Epidermal melanocyte (primary cell): ENCODE measurements around the gene ALKBH1.

Experiments
- DNase-seq: peaks from one replicate; pipeline ENCODE4 v3.0.0; 2011; ENCODE audit warnings: low spot score; ENCODE audit not compliant: insufficient read length

The ALKBH1 gene

DNA sequence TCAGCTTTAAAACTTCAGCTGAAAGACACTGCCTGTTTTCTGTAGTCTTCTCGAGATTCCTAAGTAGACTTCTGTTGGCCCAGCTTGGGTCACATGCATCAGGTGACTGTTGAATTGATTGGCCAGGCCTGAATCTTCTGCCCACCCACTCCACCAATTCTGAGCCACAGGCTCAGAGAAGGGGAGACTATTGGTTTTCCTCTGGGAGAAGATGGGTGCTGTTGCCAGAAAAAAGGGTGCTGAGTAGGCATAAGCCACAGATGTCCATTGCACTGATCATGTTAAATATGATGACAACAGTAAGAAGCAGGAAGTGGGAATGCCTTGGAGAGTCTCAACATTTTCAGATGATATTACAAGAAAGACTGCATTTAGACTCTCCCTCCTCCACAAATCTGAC is 84.6 kb downstream of the ALKBH1 start:
- DNase-seq, result no peak
